Mesendoderm (in vitro differentiated cells): ENCODE results near the gene TP73.

Source experiments
- DNase-seq: peaks from one replicate; pipeline ENCODE4 v3.0.0; 2013
- H2AK5ac ChIP-seq: 2 replicates; pipeline ENCODE4 v1.6.1; 2013; ENCODE audit warnings: low read length, inconsistent platforms
- H2BK120ac ChIP-seq: 2 replicates; pipeline ENCODE4 v1.6.1; 2013; ENCODE audit warnings: low read depth, mild to moderate bottlenecking, low read length, moderate library complexity, mixed read lengths
- H2BK15ac ChIP-seq: replicated peaks from 2 replicates; pipeline ENCODE4 v1.6.1; 2013; ENCODE audit warnings: low read depth, mild to moderate bottlenecking, moderate library complexity
- H2BK5ac ChIP-seq: 2 replicates; pipeline ENCODE4 v1.6.1; 2013; ENCODE audit warnings: low read length, inconsistent platforms
- H3K18ac ChIP-seq: 2 replicates; pipeline ENCODE4 v1.6.1; 2013; ENCODE audit warnings: mild to moderate bottlenecking, low read length, mixed read lengths
- H3K23ac ChIP-seq: one replicate; pipeline ENCODE4 v1.6.1; 2013; ENCODE audit warnings: low read length
- H3K27ac ChIP-seq: 2 replicates; pipeline ENCODE4 v1.5.1; 2013; ENCODE audit warnings: low read depth, mild to moderate bottlenecking, inconsistent platforms, low read length, moderate library complexity
- H3K27me3 ChIP-seq: 2 replicates; pipeline ENCODE4 v1.6.1; 2013; ENCODE audit warnings: low read length, control low read depth, mild to moderate bottlenecking, inconsistent platforms; ENCODE audit not compliant: insufficient read depth, poor library complexity
- H3K36me3 ChIP-seq: 2 replicates; pipeline ENCODE4 v1.6.1; 2013; ENCODE audit warnings: low read length, inconsistent platforms; ENCODE audit not compliant: control insufficient read depth, insufficient read depth
- H3K4ac ChIP-seq: one replicate; pipeline ENCODE4 v1.6.1; 2013; ENCODE audit warnings: low read depth, mild to moderate bottlenecking, low read length, moderate library complexity
- H3K4me1 ChIP-seq: 2 replicates; pipeline ENCODE4 v1.6.1; 2013; ENCODE audit warnings: low read depth, low read length, inconsistent platforms; ENCODE audit not compliant: control insufficient read depth
- H3K4me2 ChIP-seq: 2 replicates; pipeline ENCODE4 v1.6.1; 2013; ENCODE audit warnings: low read length
- H3K4me3 ChIP-seq: 2 replicates; pipeline ENCODE4 v1.5.1; 2013; ENCODE audit warnings: mild to moderate bottlenecking, low read length
- H3K56ac ChIP-seq: one replicate; pipeline ENCODE4 v1.6.1; 2013; ENCODE audit warnings: low read length
- H3K79me1 ChIP-seq: 2 replicates; pipeline ENCODE4 v1.6.1; 2013; ENCODE audit warnings: low read length, inconsistent platforms
- H3K79me2 ChIP-seq: 2 replicates; pipeline ENCODE4 v1.6.1; 2013; ENCODE audit warnings: mild to moderate bottlenecking, low read length; ENCODE audit not compliant: control insufficient read depth, insufficient read depth
- H3K9ac ChIP-seq: 2 replicates; pipeline ENCODE4 v1.6.1; 2013; ENCODE audit warnings: low read length, inconsistent platforms
- H4K5ac ChIP-seq: one replicate; pipeline ENCODE4 v1.6.1; 2013; ENCODE audit warnings: low read length
- H4K8ac ChIP-seq: one replicate; pipeline ENCODE4 v1.6.1; 2013; ENCODE audit warnings: low read depth, mild to moderate bottlenecking, control low read depth, low read length, moderate library complexity
- WGBS: extraction: QIAGEN DNeasy Blood & Tissue Kit; methylation state at CpG from one replicate; pipeline ENCODE4 v1.1.7; 2013; ENCODE audit warnings: low lambda C conversion rate, missing lambda C conversion rate; ENCODE audit not compliant: insufficient coverage; ENCODE audit errors: extremely low coverage; 5-methylcytosine and 5-hydroxymethylcytosine counted together

Gene TP73

DNA sequence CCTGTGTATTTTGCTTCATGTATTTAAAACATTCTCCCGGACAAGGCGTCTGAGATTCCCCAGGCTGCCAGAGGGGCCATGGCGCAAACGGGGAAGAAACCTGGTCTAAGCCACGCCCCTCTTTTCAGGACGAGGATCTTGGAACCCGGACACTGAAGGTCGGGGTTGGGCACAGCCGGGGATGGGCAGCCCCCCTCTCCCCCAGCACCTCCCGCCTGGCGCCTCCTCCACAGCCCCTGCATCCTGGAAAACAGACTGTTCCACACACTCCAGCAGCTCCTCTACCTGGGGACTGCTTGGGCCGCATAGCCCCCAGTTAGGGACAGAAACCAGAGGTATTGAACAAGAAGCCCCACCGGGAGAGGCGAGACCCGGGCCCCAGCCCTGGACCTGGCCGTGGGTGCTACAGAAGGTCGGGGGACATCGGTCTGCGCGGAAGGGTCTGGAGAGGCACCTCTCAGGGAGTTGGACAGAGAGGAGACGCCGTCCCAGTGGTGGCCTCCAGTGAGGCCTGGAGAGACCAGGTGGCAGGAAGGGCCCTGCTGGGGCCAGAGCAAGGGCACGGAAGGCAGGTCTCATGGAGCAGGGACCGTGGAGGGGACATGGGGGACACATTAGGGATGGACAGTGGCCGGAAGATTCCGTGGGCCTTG, 5.4 kb downstream of the TP73 start:
- no peaks in the 10 kb centered on the region for H3K36me3 ChIP-seq
- no peak overlapping the region for H2BK120ac ChIP-seq
- H3K4me3 ChIP-seq = no peak overlapping the region
- H2AK5ac ChIP-seq = no peak overlapping the region
- H4K5ac ChIP-seq = no peak overlapping the region
- no peaks in the 10 kb centered on the region for H3K79me1 ChIP-seq
- no peak overlapping the region for H3K9ac ChIP-seq
- H4K8ac ChIP-seq = no peak overlapping the region
- H3K79me2 ChIP-seq = no peaks in the 10 kb centered on the region
- no peak overlapping the region for H3K27ac ChIP-seq
- no peak overlapping the region for H2BK5ac ChIP-seq
- H3K4me2 ChIP-seq = no peak overlapping the region
- H3K18ac ChIP-seq = no peak overlapping the region
- no peak overlapping the region for H2BK15ac ChIP-seq
- H3K4ac ChIP-seq = no peak overlapping the region
- no CpG with 5 or more reads among the region's 26 CpGs for WGBS
- H3K56ac ChIP-seq = no peak overlapping the region
- H3K27me3 ChIP-seq = peaks cover 25% of the 10 kb centered on the region
- no peaks in the 10 kb centered on the region for H3K4me1 ChIP-seq
- no peak for DNase-seq
- H3K23ac ChIP-seq = no peak overlapping the region

DNA sequence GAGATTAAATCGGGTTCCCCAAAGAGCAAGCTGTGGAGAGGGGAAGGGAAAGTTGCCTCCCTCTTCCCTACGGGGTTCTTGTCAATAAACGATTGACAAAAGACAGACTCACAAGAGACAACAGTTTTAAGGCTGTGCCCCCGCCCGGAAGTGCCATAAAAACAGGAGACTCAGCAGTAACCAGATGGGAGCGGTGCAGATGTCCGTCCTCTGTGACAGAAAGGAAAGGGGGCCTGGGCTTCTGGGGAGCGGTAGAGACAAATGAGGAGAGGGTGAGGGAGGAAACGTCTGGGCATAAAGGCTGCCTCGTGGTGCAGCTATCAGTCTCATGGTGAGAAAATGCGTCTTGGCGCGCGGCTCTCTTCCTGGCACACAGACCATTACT, 5.9 kb downstream of the TP73 start:
- no peak overlapping the region for H3K56ac ChIP-seq
- no peak overlapping the region for H3K4ac ChIP-seq
- no peak overlapping the region for H4K5ac ChIP-seq
- H2AK5ac ChIP-seq = no peak overlapping the region
- no peak overlapping the region for H3K23ac ChIP-seq
- H3K4me3 ChIP-seq = no peak overlapping the region
- H3K4me2 ChIP-seq = no peak overlapping the region
- H2BK120ac ChIP-seq = no peak overlapping the region
- H3K27ac ChIP-seq = no peak overlapping the region
- DNase-seq = no peak
- no peak overlapping the region for H3K18ac ChIP-seq
- no peaks in the 10 kb centered on the region for H3K79me2 ChIP-seq
- no peaks in the 10 kb centered on the region for H3K36me3 ChIP-seq
- no CpG with 5 or more reads among the region's 14 CpGs for WGBS
- peaks cover 20% of the 10 kb centered on the region for H3K27me3 ChIP-seq
- H3K79me1 ChIP-seq = no peaks in the 10 kb centered on the region
- H2BK5ac ChIP-seq = no peak overlapping the region
- H3K9ac ChIP-seq = no peak overlapping the region
- H4K8ac ChIP-seq = no peak overlapping the region
- no peak overlapping the region for H2BK15ac ChIP-seq
- no peaks in the 10 kb centered on the region for H3K4me1 ChIP-seq

GRCh38 chr1:3659093-3659492, 6.8 kb downstream of the TP73 start:
- Histone ChIP-seq H3K79me1 (no peaks in the 10 kb centered on the region), H3K4ac (no peak overlapping the region), H3K4me1 (no peaks in the 10 kb centered on the region), H3K23ac (no peak overlapping the region), H3K79me2 (no peaks in the 10 kb centered on the region), H3K18ac (no peak overlapping the region), H2BK5ac (no peak overlapping the region), H2AK5ac (no peak overlapping the region), H3K4me3 (no peak overlapping the region), H2BK15ac (no peak overlapping the region), H4K5ac (no peak overlapping the region), H4K8ac (no peak overlapping the region), H3K4me2 (no peak overlapping the region), H3K9ac (no peak overlapping the region), H3K27me3 (peaks cover 12% of the 10 kb centered on the region), H2BK120ac (no peak overlapping the region), H3K36me3 (no peaks in the 10 kb centered on the region), H3K56ac (no peak overlapping the region), H3K27ac (no peak overlapping the region)
- WGBS = no CpG with 5 or more reads among the region's 15 CpGs
- DNase-seq = no peak

DNA sequence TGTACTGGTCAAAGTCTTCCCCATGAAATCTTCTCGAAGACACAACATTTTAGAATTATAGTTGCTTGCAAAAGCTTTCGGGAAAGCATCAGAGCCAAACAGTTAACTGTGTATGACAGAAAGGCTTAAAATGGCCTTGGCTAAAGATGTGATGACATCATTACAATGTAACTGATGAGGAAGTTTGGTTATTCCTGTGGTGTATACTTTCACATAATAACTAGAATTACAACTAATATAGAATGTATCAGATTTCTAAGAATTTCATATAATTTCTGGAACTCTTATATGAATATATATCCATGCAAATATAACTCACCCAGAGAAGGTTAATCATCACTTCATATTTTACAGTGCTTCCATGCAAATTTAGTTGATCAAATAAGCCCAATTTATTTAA, 8.4 kb downstream of the TP73 start:
- H3K27ac ChIP-seq = no peak overlapping the region
- H3K79me1 ChIP-seq = no peaks in the 10 kb centered on the region
- H3K36me3 ChIP-seq = no peaks in the 10 kb centered on the region
- H3K4ac ChIP-seq = no peak overlapping the region
- H4K8ac ChIP-seq = no peak overlapping the region
- H3K23ac ChIP-seq = no peak overlapping the region
- H3K9ac ChIP-seq = no peak overlapping the region
- WGBS = no CpG with 5 or more reads among the region's 2 CpGs
- H3K79me2 ChIP-seq = no peaks in the 10 kb centered on the region
- H3K4me1 ChIP-seq = no peaks in the 10 kb centered on the region
- no peak overlapping the region for H3K56ac ChIP-seq
- no peak overlapping the region for H2AK5ac ChIP-seq
- H2BK120ac ChIP-seq = no peak overlapping the region
- H4K5ac ChIP-seq = no peak overlapping the region
- H3K27me3 ChIP-seq = peaks cover under 1% of the 10 kb centered on the region
- no peak for DNase-seq
- H3K4me2 ChIP-seq = no peak overlapping the region
- H2BK5ac ChIP-seq = no peak overlapping the region
- H2BK15ac ChIP-seq = no peak overlapping the region
- H3K4me3 ChIP-seq = no peak overlapping the region
- no peak overlapping the region for H3K18ac ChIP-seq

- no peak overlapping the region for H3K9ac ChIP-seq
Measured at GRCh38 chr1:3661631-3662030, 9.3 kb downstream of the TP73 start.

DNA sequence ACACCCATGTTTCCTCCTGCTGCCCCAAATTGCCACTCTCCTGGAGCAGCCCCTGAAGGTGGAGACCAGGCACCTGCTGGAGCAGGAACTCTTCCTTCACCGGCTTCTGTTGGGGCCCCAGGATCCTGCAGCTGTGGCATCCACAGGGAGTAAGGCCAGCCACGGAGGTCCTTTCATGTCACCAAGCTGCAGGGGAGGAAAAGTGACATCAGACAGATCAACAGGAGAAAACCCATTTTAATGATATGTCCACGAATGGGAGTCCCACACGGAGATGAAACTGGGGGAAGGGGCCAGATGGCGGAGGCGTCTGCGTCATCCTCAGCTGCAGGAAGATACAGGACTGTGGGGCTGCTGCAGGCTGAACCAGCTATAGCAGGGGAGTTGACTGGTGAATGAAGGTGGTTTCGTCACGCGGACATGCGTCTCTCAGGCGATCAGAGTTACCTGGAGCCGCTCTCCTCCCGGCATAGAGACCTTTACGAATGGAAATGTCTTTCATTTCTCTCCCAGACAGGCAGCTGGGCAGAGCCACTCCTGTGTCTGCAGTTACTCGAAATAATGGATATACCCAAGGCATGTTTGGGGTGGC, 9.9 kb downstream of the TP73 start:
- Histone ChIP-seq H4K5ac (no peak overlapping the region), H3K79me2 (no peaks in the 10 kb centered on the region), H3K4me2 (no peak overlapping the region), H3K4me3 (no peak overlapping the region), H4K8ac (no peak overlapping the region), H2BK5ac (no peak overlapping the region), H2BK15ac (no peak overlapping the region), H3K27me3 (no peaks in the 10 kb centered on the region), H3K56ac (no peak overlapping the region), H2BK120ac (no peak overlapping the region), H3K4ac (no peak overlapping the region), H2AK5ac (no peak overlapping the region), H3K4me1 (no peaks in the 10 kb centered on the region), H3K79me1 (no peaks in the 10 kb centered on the region), H3K18ac (no peak overlapping the region), H3K23ac (no peak overlapping the region), H3K27ac (no peak overlapping the region), H3K36me3 (no peaks in the 10 kb centered on the region), H3K9ac (no peak overlapping the region)
- no peak for DNase-seq
- WGBS = no CpG with 5 or more reads among the region's 16 CpGs

More at GRCh38 chr1:3661631-3662030, 9.3 kb downstream of the TP73 start:
- Histone ChIP-seq H3K18ac (no peak overlapping the region), H3K23ac (no peak overlapping the region), H4K8ac (no peak overlapping the region), H3K56ac (no peak overlapping the region), H3K36me3 (no peaks in the 10 kb centered on the region), H3K79me2 (no peaks in the 10 kb centered on the region), H3K4me1 (no peaks in the 10 kb centered on the region), H2BK15ac (no peak overlapping the region), H2BK120ac (no peak overlapping the region), H3K4me3 (no peak overlapping the region), H3K27ac (no peak overlapping the region), H3K4ac (no peak overlapping the region), H3K4me2 (no peak overlapping the region), H3K79me1 (no peaks in the 10 kb centered on the region), H2AK5ac (no peak overlapping the region), H4K5ac (no peak overlapping the region), H2BK5ac (no peak overlapping the region), H3K27me3 (no peaks in the 10 kb centered on the region)
- no CpG with 5 or more reads among the region's 4 CpGs for WGBS
- DNase-seq = no peak
